H1 (cell line): ENCODE results near the gene CEBPE. TPM values are rescaled to one million over a fixed set of nuclear protein-coding genes. Genes with fewer than 3 reads are reported as not detected.
A peak's percentile ranks its signal among the peaks of the same experiment; 100 is the strongest.

ENCODE experiments used
- CTCF ChIA-PET: fragments of 300-600 bp; sonication (Branson Sonifier 250); formaldehyde crosslinking; loops from one replicate; lab custom pipeline; 2021; ENCODE audit not compliant: partially characterized antibody; lab: Charles Lee
- POLR2A ChIA-PET: fragments of 300-600 bp; sonication (Branson Sonifier 250); formaldehyde crosslinking; loops from one replicate; lab custom pipeline; 2021; ENCODE audit warnings: inconsistent platforms; ENCODE audit not compliant: partially characterized antibody; lab: Charles Lee
- DNase-seq, 2 experiments: peaks; one replicate each; pipeline versions ENCODE4 v3.0.0 to v3.0.0-alpha.2; 2010 to 2022; ENCODE audit warnings: low spot score in 2 of 2, low read depth in 1 of 2, mixed read lengths in 1 of 2
- FAIRE-seq: peaks from 2 replicates; lab custom pipeline; 2011; peaks lifted over from hg19 to GRCh38; lab: Jason Lieb, UNC
- H2AFZ ChIP-seq: 2 replicates; pipeline ENCODE4 v1.8.1; 2012; ENCODE audit warnings: low read length, inconsistent platforms
- H2AK5ac ChIP-seq: 2 replicates; pipeline ENCODE4 v1.6.1; 2013; ENCODE audit warnings: low read depth, low read length
- H2BK120ac ChIP-seq: replicated peaks from 2 replicates; pipeline ENCODE3; 2013; ENCODE audit warnings: low read depth, low read length, inconsistent platforms
- H2BK12ac ChIP-seq: 2 replicates; pipeline ENCODE4 v1.6.1; 2013; ENCODE audit warnings: low read depth, low read length
- H2BK15ac ChIP-seq: 2 replicates; pipeline ENCODE4 v1.6.1; 2013; ENCODE audit warnings: low read length
- H2BK20ac ChIP-seq: 2 replicates; pipeline ENCODE4 v1.6.1; 2013; ENCODE audit warnings: low read length
- H2BK5ac ChIP-seq: 2 replicates; pipeline ENCODE4 v1.6.1; 2013; ENCODE audit warnings: low read depth, low read length
- H3K14ac ChIP-seq: 2 replicates; pipeline ENCODE4 v1.6.1; 2013; ENCODE audit warnings: inconsistent platforms; ENCODE audit not compliant: insufficient read length
- H3K18ac ChIP-seq: 2 replicates; pipeline ENCODE4 v1.6.1; 2013; ENCODE audit warnings: low read length; ENCODE audit errors: extremely low read depth
- H3K23ac ChIP-seq: 2 replicates; pipeline ENCODE4 v1.6.1; 2013; ENCODE audit warnings: inconsistent platforms; ENCODE audit not compliant: insufficient read length
- H3K23me2 ChIP-seq: 2 replicates; pipeline ENCODE4 v1.6.1; 2013; ENCODE audit warnings: low read depth, low read length
- H3K27ac ChIP-seq: 2 replicates; pipeline ENCODE4 v1.6.1; 2011; ENCODE audit warnings: low read depth, low read length, inconsistent platforms
- H3K27me3 ChIP-seq, 4 experiments: replicated peaks in 1 of 4; 1 replicate in 1 of 4; 2 replicates in 3 of 4; pipeline versions ENCODE4 v1.6.1 to v1.8.1; 2011 to 2013; ENCODE audit warnings: low read length in 3 of 4, mild to moderate bottlenecking in 3 of 4, inconsistent platforms in 2 of 4, mixed read lengths in 2 of 4, moderate library complexity in 1 of 4; ENCODE audit not compliant: control insufficient read depth in 3 of 4, insufficient read depth in 3 of 4; ENCODE audit errors: extremely low read depth in 1 of 4
- H3K36me3 ChIP-seq, 4 experiments: 2 replicates each; pipeline versions ENCODE4 v1.6.1 to v1.8.1; 2011 to 2013; ENCODE audit warnings: mild to moderate bottlenecking in 4 of 4, low read length in 3 of 4, moderate library complexity in 2 of 4, control low read depth in 1 of 4, inconsistent platforms in 1 of 4; ENCODE audit not compliant: insufficient read depth in 4 of 4, control insufficient read depth in 2 of 4
- H3K4ac ChIP-seq: replicated peaks from 2 replicates; pipeline ENCODE3; 2013; ENCODE audit warnings: low read length, low read depth, mixed read lengths, inconsistent platforms; ENCODE audit not compliant: insufficient read length
- H3K4me1 ChIP-seq, 4 experiments: replicated peaks in 1 of 4; 1 replicate in 1 of 4; 2 replicates in 3 of 4; pipeline versions ENCODE4 v1.6.1 to v1.8.1; 2011 to 2013; ENCODE audit warnings: low read length in 3 of 4, inconsistent platforms in 2 of 4, mixed read lengths in 1 of 4; ENCODE audit not compliant: insufficient read depth in 4 of 4, control insufficient read depth in 3 of 4
- H3K4me2 ChIP-seq, 2 experiments: 2 replicates each; pipeline versions ENCODE4 v1.6.1 to v1.8.1; 2011 to 2013; ENCODE audit warnings: low read depth in 2 of 2, low read length in 2 of 2, control low read depth in 1 of 2, inconsistent platforms in 1 of 2, mild to moderate bottlenecking in 1 of 2; ENCODE audit not compliant: insufficient read depth in 1 of 2
- H3K4me3 ChIP-seq, 4 experiments: fragments of 200-600, 300-600 bp in 1 of 4; sonication (generic), shearing (Covaris generic), sonication (Bioruptor Twin) in 1 of 4; 2 replicates each; pipeline versions ENCODE4 v1.5.1 to v1.8.1; 2011 to 2016; ENCODE audit warnings: low read length in 4 of 4, low read depth in 3 of 4, control low read depth in 2 of 4, inconsistent platforms in 2 of 4, mild to moderate bottlenecking in 2 of 4, mixed read lengths in 1 of 4, moderate library complexity in 1 of 4; ENCODE audit not compliant: insufficient read depth in 2 of 4; ENCODE audit errors: extremely low read depth in 1 of 4
- H3K56ac ChIP-seq: replicated peaks from 2 replicates; pipeline ENCODE3; 2013; ENCODE audit warnings: low read depth, mild to moderate bottlenecking, mixed read lengths, low read length, inconsistent platforms; ENCODE audit not compliant: insufficient read length
- H3K79me1 ChIP-seq: 2 replicates; pipeline ENCODE4 v1.6.1; 2013; ENCODE audit warnings: low read depth, low read length, control low read depth
- H3K79me2 ChIP-seq, 2 experiments: 2 replicates each; pipeline versions ENCODE4 v1.6.1 to v1.8.1; 2012 to 2013; ENCODE audit warnings: low read length in 2 of 2, mild to moderate bottlenecking in 2 of 2, inconsistent platforms in 1 of 2; ENCODE audit not compliant: insufficient read depth in 2 of 2, control insufficient read depth in 1 of 2
- H3K9ac ChIP-seq, 4 experiments: replicated peaks in 1 of 4; 1 replicate in 1 of 4; 2 replicates in 3 of 4; pipeline versions ENCODE4 v1.6.1 to v1.8.1; 2011 to 2013; ENCODE audit warnings: low read depth in 3 of 4, low read length in 3 of 4, control low read depth in 2 of 4, mild to moderate bottlenecking in 2 of 4, moderate library complexity in 2 of 4, inconsistent platforms in 1 of 4; ENCODE audit errors: extremely low read depth in 1 of 4
- H3K9me3 ChIP-seq, 2 experiments: 2 replicates each; pipeline versions ENCODE4 v1.6.1 to v1.8.1; 2012 to 2013; ENCODE audit warnings: mild to moderate bottlenecking in 2 of 2, moderate library complexity in 2 of 2, control low read depth in 1 of 2, inconsistent platforms in 1 of 2, low read depth in 1 of 2, low read length in 1 of 2, mixed read lengths in 1 of 2; ENCODE audit not compliant: insufficient read depth in 2 of 2
- H4K20me1 ChIP-seq, 2 experiments: replicated peaks in 1 of 2; 2 replicates each; pipeline versions ENCODE3 to v1.8.1; 2011 to 2013; ENCODE audit warnings: inconsistent platforms in 2 of 2, low read length in 2 of 2, mild to moderate bottlenecking in 1 of 2; ENCODE audit not compliant: insufficient read depth in 2 of 2, control insufficient read depth in 1 of 2
- H4K5ac ChIP-seq: 2 replicates; pipeline ENCODE4 v1.6.1; 2013; ENCODE audit warnings: low read length, low read depth, mixed read lengths, inconsistent platforms; ENCODE audit not compliant: insufficient read length
- H4K8ac ChIP-seq: 2 replicates; pipeline ENCODE4 v1.8.0; 2013; ENCODE audit warnings: mild to moderate bottlenecking, moderate library complexity, low read length, inconsistent platforms; ENCODE audit not compliant: insufficient read depth; ENCODE audit errors: extremely low read depth
- H4K91ac ChIP-seq: replicated peaks from 2 replicates; pipeline ENCODE3; 2013; ENCODE audit warnings: low read length, mixed read lengths, inconsistent platforms; ENCODE audit not compliant: insufficient read length
- POLR2AphosphoS5 ChIP-seq: IDR thresholded peaks from 2 replicates; pipeline ENCODE4 v1.6.1; 2011; ENCODE audit warnings: low read depth, low read length
- TBP ChIP-seq: IDR thresholded peaks from 2 replicates; pipeline ENCODE4 v1.6.1; 2011; ENCODE audit warnings: low read depth, low read length, improper control_type of control experiment
- YY1 ChIP-seq: IDR thresholded peaks from 2 replicates; pipeline ENCODE4 v1.6.1; 2011; ENCODE audit warnings: low read depth, mild to moderate bottlenecking, low read length
- WGBS, 2 experiments: shearing (Covaris generic) in 1 of 2; methylation state at CpG; one replicate each; pipeline versions ENCODE4 v1.1.6 to v1.1.7; 2013 to 2015; ENCODE audit warnings: low lambda C conversion rate in 2 of 2, mixed read lengths in 2 of 2, inconsistent platforms in 1 of 2, low coverage in 1 of 2, missing lambda C conversion rate in 1 of 2; ENCODE audit not compliant: insufficient replicate concordance in 2 of 2, insufficient coverage in 1 of 2, insufficient read length in 1 of 2; ENCODE audit errors: extremely low coverage in 1 of 2, missing lambda C conversion rate in 1 of 2; 5-methylcytosine and 5-hydroxymethylcytosine counted together
- polyA plus RNA-seq, 7 experiments: library from polyadenylated mRNA; depleted of rRNA in 3 of 7; stranded (reverse) in 5 of 7; unstranded in 2 of 7; fragments of >200 nt in 5 of 7; fragments of 200-250 nt in 2 of 7; gene quantifications; 1 replicate in 5 of 7; 2 replicates in 1 of 7; 4 replicates in 1 of 7; pipeline versions ENCODE4 v1.2.1 to v1.2.3, GENCODE V29; 2011 to 2013; ENCODE audit warnings: missing spikeins in 2 of 7, mixed read lengths in 2 of 7
- total RNA-seq: library from RNA; stranded (reverse); fragmentation: NEBNext Ultra II Directional; extraction: Animal tissue kit (Norgen Biotek cat#: 25700); gene quantifications from 2 replicates; pipeline ENCODE4 v1.2.1, GENCODE V29; 2021

The CEBPE gene
- total and polyA plus RNA-seq, 2 of the 8 experiments (the other 6 are each of a cell fraction or from before 2014, with no cell fraction given): 0.05 TPM; not detected in 1

DNA sequence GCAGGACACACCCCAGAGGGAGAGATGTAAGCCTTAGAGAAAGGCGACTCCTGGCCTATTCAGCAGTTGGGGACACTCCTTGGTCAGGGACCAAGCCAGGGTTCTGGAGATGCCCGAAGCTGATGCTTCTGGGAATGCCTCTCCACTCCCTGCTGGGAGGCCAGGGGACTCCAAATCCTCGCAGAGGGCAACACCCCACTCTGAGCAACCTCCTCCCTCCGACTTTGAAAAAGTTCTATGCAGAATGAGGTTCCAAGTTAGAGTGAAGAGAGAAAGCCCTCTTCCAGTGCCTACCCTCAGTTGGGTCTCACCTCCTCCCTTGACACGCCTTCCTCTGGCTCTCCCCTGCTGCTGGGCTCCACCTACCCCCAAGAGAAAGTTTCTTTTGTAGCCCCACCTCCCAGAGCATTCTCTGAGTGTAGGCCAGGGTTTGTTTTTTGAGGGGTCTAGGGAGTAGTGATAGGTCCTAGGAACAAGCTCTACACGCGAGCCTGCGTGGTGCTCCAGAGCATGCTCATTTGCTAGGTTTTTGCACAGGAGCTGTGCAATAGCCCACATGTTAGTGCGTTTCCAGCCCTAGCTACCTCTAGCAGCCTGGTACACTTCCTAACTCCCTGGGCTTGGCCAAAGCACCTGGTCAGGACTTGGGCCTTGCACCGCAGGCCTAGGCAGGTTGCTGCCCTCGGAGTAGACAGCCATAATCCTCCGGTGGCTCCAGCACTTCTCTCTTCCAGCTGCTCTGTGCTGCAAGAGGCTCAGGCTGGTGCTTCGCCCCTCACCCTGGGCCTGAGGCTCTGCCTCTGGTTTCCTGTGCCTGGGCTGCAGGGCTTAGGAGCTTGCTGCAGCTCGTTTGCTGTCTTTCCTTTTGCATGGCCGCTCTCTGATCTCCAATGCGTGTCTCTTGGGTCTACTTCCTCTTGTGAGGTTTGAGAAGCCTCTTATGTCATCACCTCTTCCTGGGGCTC lies 590 bp upstream of the CEBPE start:
- Histone ChIP-seq H2BK20ac (no peak overlapping the region), H4K5ac (no peak overlapping the region), H3K4ac (peak overlapping the region; percentile 23), H4K91ac (peak overlapping the region; percentile 34), H2AK5ac (no peak overlapping the region), H3K79me2 (no peaks in the 10 kb centered on the region), H2BK15ac (peak overlapping the region; percentile 63), H3K4me2 (no peak overlapping the region), H3K27ac (no peak overlapping the region), H3K14ac (no peak overlapping the region), H3K23me2 (no peaks in the 10 kb centered on the region), H2BK12ac (peak overlapping the region; percentile 75; the same call in 1 of the 2 replicates), H3K27me3 (no peaks in the 10 kb centered on the region), H3K56ac (no peak overlapping the region), H3K18ac (0 out of 2 replicates have a peak overlapping the region, but pooled peaks have one; percentile 25), H3K9me3 (no peaks in the 10 kb centered on the region; a peak in 1 of 4 replicates), H2BK5ac (peak overlapping the region; percentile 15; the same call in 1 of the 2 replicates), H3K79me1 (no peaks in the 10 kb centered on the region), H3K23ac (no peak overlapping the region), H3K4me1 (peaks cover 0 to 11% (median 3%) of the 10 kb centered on the region in 4 experiments; a peak in 5 of 7 replicates), H3K9ac (no peak overlapping the region), H2AFZ (peak overlapping the region; percentile 43; the same call in 1 of the 2 replicates), H2BK120ac (peak overlapping the region; percentile 31), H3K4me3 (no peak overlapping the region), H4K8ac (peak overlapping the region; percentile 62), H4K20me1 (no peaks in the 10 kb centered on the region), H3K36me3 (no peaks in the 10 kb centered on the region)
- TF ChIP-seq YY1 (no peak), TBP (no peak), POLR2AphosphoS5 (no peak)
- no peak for FAIRE-seq
- WGBS, 2 experiments: 89% methylated on average over 15 of the region's 16 CpGs; no CpG with 5 or more reads in 1 of the 2 experiments
- no peak for DNase-seq
- ChIA-PET CTCF (interaction anchor here (0.7 to 11.8 kb wide), 36 partner anchors 8 to 276 kb away, joined by 3 to 290 read pairs (median 7); partner anchors contain the start of genes ACIN1, C14orf119, HOMEZ and SLC7A8), POLR2A (interaction anchor here (0.6 to 1.5 kb wide), 8 partner anchors 9 to 1466 kb away, joined by 3 to 6 read pairs (median 4); partner anchors contain the start of genes ACIN1, C14orf119, OR4E2 and SLC7A8)
